Activated naive CD4-positive, alpha-beta T cell treated with Interleukin-2 at 50 U/mL for 16 hours (primary cell): Measurements from ENCODE around the gene HJURP.

Experiments used
- DNase-seq: peaks from one replicate; pipeline ENCODE4 v3.0.0-alpha.2; 2020

Gene HJURP

DNA sequence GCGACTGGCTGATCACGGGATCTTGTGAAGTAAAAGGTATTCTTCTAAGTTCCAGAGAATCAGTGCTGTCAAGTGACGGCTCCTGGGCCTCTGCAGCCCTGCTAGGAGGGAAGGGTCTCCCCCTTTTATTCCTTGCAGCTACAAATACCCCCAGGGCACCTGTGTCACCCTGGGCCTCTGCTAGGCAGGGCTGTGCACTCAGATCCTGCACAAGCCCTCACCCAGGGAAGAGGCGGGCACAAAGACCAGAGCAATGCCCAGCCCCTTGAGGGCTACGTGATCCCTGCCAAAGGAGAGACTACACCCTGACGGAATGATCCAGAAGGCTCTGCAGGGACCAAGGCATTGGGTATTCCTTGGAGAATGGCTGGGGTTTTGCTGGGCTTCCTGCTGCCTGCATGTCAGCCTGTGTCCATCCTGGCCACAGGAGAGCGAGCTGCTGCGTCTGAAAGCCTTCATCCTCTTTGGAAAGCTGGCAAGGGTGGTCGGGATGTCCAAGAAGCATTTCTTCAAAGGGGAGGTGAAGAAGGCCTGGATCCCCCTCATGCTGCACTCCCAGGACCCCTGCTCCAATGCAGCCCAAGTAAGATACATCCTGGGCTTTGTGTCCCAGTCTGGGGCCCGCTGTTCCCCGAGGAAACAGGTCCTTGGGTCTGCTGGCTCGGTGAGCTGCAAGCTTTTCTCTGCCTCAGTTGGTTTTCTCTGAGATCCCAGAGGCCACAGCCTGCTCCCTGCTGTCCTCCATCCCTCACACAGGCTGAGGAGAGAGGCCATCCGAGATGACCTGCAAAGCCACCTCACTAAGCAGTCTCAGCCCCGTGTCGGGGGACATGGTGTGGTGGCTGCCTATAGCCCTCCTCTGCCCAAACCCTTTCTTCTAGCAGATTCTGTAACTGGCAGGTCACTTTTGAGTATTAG lies 24.9 kb downstream of the HJURP start:
- no peak for DNase-seq

- DNase-seq = no peak
Observed at GRCh38 chr2:233828546-233829192, 25.7 kb downstream of the HJURP start.

DNA sequence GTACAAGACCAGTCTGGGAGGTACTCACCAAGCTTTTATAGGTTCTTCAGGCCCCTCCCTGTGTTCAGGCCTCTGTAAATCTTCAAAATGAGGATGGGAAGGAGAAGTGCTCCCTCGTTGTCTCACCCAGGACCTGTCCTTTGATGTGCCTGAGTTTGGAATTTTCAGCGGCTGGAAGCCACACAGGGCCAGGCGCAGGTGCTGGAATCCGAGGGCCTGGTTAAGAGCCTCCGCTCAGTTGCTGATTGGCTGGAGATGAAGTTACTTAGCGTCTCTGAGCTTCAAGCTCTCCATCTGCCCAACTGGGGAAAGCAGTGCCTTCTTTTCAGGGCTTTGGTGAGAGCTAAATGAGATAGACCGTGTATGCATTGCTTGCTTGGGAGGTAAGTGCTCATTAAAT lies 30.0 kb downstream of the HJURP start:
- DNase-seq = no peak

- DNase-seq = no peak
Observed at GRCh38 chr2:233823731-233824121, 30.6 kb downstream of the HJURP start.

- no peak for DNase-seq
Observed at GRCh38 chr2:233822781-233823730, 31.3 kb downstream of the HJURP start.

DNA sequence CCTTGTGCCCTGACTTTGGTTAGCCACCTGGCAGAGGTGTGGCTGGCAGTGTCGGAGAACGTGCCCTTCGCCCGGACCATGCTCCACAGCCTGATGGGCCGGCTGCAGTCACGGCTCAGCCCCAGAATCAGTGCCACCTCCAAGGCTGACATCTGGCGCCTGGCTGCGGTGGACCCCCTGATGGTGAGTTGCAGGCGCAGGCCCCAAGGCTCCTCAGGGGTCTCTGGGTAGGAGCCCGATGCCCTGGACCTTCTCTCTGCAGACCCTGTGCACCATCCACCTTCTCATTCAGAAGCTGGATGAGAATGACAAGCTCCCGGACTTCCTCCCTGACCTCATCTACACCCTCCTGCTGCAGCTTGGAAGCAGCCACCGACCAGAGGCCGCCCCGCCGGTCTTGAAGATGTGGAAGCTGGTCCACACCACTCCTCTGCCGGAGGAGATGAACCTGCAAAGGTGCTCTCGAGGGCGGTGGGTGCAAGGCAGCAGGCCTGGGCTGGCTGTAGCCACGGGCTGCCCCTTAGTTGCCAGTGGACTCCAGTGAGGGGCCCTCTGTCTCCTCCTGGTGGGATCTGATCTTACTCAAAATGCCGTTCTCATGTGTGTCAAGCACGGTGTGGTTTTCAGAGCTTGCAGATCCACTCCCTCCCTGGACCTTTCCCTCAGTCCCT lies 32.1 kb downstream of the HJURP start:
- no peak for DNase-seq

- no peak for DNase-seq
Observed at GRCh38 chr2:233821709-233822100, 32.6 kb downstream of the HJURP start.

- DNase-seq = no peak
Observed at GRCh38 chr2:233821196-233821595, 33.1 kb downstream of the HJURP start.

GRCh38 chr2:233820774-233821105 lies 33.6 kb downstream of the HJURP start:
- DNase-seq = no peak

- DNase-seq = no peak
Observed at GRCh38 chr2:233819884-233820773, 34.2 kb downstream of the HJURP start.

GRCh38 chr2:233818639-233819621 lies 35.4 kb downstream of the HJURP start:
- no peak for DNase-seq

DNA sequence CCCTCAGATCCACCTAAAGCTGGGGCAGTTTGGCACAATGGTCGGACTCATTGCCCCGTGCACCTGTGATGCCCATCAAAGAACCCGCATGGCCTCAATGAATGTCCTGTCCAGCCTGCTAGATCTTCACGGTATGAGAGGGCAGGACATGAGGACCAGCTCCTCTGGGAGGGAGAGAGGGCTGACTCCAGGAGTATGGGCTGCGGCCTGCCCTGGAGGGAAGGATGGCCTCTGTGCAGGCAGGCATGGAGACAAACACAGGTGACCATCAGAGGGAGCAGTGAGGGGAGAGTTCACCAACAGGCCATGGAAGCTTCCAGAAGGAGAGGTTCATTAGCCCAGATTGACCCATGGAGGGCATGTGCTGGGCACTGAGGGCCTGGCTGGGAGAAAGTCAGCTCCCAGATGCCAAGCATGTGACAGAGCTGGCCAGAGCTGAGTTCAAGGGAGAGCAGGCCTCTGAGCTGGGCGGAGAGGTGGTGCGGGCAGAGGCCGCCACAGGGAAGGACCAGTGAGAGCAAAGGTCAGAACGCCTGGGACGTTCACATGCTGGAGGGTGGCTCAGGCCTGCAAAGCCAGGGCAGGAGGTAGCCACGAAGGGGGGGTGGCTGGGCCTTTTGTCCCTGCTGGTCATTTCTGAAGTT lies 36.2 kb downstream of the HJURP start:
- no peak for DNase-seq

GRCh38 chr2:233817361-233817911 lies 36.9 kb downstream of the HJURP start:
- DNase-seq = no peak

GRCh38 chr2:233816771-233817170 lies 37.6 kb downstream of the HJURP start:
- DNase-seq = no peak

- no peak for DNase-seq
Observed at GRCh38 chr2:233816334-233816733, 38.0 kb downstream of the HJURP start.

DNA sequence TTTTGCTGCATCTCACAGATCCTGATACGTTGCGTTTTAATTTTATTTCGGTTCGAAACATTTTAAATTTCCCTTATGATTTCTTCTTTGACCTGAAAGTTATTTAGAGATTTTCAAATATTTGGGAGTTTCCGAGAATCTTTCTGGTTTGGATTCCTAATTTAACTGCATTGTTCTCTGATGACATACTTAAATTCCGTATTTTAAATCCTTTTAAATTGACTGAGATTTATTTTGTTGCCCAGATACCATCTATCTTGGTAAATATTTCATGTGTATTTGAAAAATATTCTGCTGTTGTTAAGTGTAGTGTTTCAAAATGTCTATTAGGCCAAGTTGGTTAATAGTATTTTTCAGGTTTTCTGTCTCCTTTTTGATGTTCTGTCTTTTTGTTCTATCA lies 38.5 kb downstream of the HJURP start:
- DNase-seq = no peak

- DNase-seq = no peak
Observed at GRCh38 chr2:233814056-233814835, 40.1 kb downstream of the HJURP start.

GRCh38 chr2:233813236-233814055 lies 40.9 kb downstream of the HJURP start:
- no peak for DNase-seq
